GM12878 (cell line): Measurements from ENCODE around the gene JCHAIN. TPM values are rescaled to one million over a fixed set of nuclear protein-coding genes. Genes with fewer than 3 reads are reported as not detected.

Experiments used
- ATAC-seq: fragments of 200-7000 bp; cut with Tn5 transposase; 3 replicates; pipeline ENCODE4 v1.9.1; 2020; ENCODE audit warnings: mild to moderate bottlenecking, moderate library complexity
- BruUV-seq: library from RNA; stranded (reverse); fragments of 400-500 nt; replicated peaks from 2 replicates; lab custom pipeline; 2021; lab: Mats Ljungman, UMichigan
- CTCF ChIA-PET: fragments of 300-600 bp; sonication (Branson Sonifier 250); formaldehyde crosslinking; extraction: SDS; loops from one replicate; lab custom pipeline; 2021; ENCODE audit warnings: inconsistent platforms; lab: Yijun Ruan, JAX
- POLR2A ChIA-PET: fragments of 350-600 bp; formaldehyde crosslinking; extraction: SDS; loops from one replicate; lab custom pipeline; 2021; ENCODE audit warnings: inconsistent platforms; lab: Charles Lee
- RAD21 ChIA-PET: fragments of 300-600 bp; sonication (Branson Sonifier 250); formaldehyde crosslinking; loops from one replicate; lab custom pipeline; 2023; ENCODE audit warnings: antibody characterized with exemption; ENCODE audit not compliant: unreplicated experiment; lab: Charles Lee
- SMC1A ChIA-PET: fragments of 300-600 bp; sonication (Branson Sonifier 250); formaldehyde crosslinking; loops from one replicate; lab custom pipeline; 2023; ENCODE audit not compliant: unreplicated experiment, uncharacterized antibody; lab: Charles Lee
- DNase-seq: peaks from one replicate; pipeline ENCODE4 v3.0.0-alpha.2; 2011; ENCODE audit warnings: low read depth, low spot score
- FAIRE-seq: peaks from 3 replicates; lab custom pipeline; 2011; peaks lifted over from hg19 to GRCh38; lab: Jason Lieb, UNC
- H2AFZ ChIP-seq: 2 replicates; pipeline ENCODE4 v1.6.0; 2011; ENCODE audit warnings: low read depth, low read length, control low read depth; ENCODE audit not compliant: control insufficient read depth
- H3K27ac ChIP-seq: 2 replicates; pipeline ENCODE4 v1.5.1; 2011; ENCODE audit warnings: control low read depth; ENCODE audit not compliant: control insufficient read depth, insufficient read depth
- H3K27me3 ChIP-seq, 2 experiments: replicated peaks in 1 of 2; 2 replicates each; pipeline versions ENCODE4 v1.6.0 to v1.6.1; 2011; ENCODE audit warnings: low read length in 1 of 2; ENCODE audit not compliant: control insufficient read depth in 2 of 2, insufficient read depth in 2 of 2
- H3K36me3 ChIP-seq, 2 experiments: 2 replicates each; pipeline ENCODE4 v1.5.1; 2011; ENCODE audit warnings: low read length in 1 of 2; ENCODE audit not compliant: control insufficient read depth in 2 of 2, insufficient read depth in 2 of 2
- H3K4me1 ChIP-seq: 2 replicates; pipeline ENCODE4 v1.6.1; 2011; ENCODE audit warnings: mild to moderate bottlenecking, low read length, moderate library complexity, mixed read lengths; ENCODE audit not compliant: control insufficient read depth, insufficient read depth
- H3K4me2 ChIP-seq: 2 replicates; pipeline ENCODE4 v1.6.0; 2011; ENCODE audit warnings: control low read depth; ENCODE audit not compliant: control insufficient read depth, insufficient read depth
- H3K4me3 ChIP-seq: fragments of 200-600 bp; sonication (generic); 2 replicates; pipeline ENCODE4 v1.5.1; 2016
- H3K79me2 ChIP-seq: 2 replicates; pipeline ENCODE4 v1.6.0; 2011; ENCODE audit warnings: low read length; ENCODE audit not compliant: control insufficient read depth, insufficient read depth
- H3K9ac ChIP-seq: 2 replicates; pipeline ENCODE4 v1.8.0; 2011; ENCODE audit warnings: low read length, control low read depth, mixed read lengths; ENCODE audit not compliant: control insufficient read depth, insufficient read depth
- H3K9me3 ChIP-seq: replicated peaks from 3 replicates; pipeline ENCODE4 v1.5.1; 2011; ENCODE audit warnings: mild to moderate bottlenecking, low read length; ENCODE audit not compliant: control insufficient read depth, insufficient read depth
- H4K20me1 ChIP-seq: 2 replicates; pipeline ENCODE4 v1.6.0; 2011; ENCODE audit not compliant: control insufficient read depth, insufficient read depth
- BHLHE40 ChIP-seq, 2 experiments: fragments of 450-650 bp in 1 of 2; IDR thresholded peaks; 2 replicates each; pipeline ENCODE4 v1.6.1; 2011 to 2017; ENCODE audit warnings: low read depth in 2 of 2, borderline replicate concordance in 1 of 2, improper control_type of control experiment in 1 of 2, low read length in 1 of 2, mild to moderate bottlenecking in 1 of 2
- GATAD2B ChIP-seq: fragments of 450-650 bp; conservative IDR thresholded peaks from 2 replicates; pipeline ENCODE4 v1.6.1; 2017; ENCODE audit warnings: low read depth, mild to moderate bottlenecking, moderate library complexity
- IKZF1 ChIP-seq: fragments of 450-650 bp; conservative IDR thresholded peaks from 2 replicates; pipeline ENCODE4 v1.6.1; 2017; ENCODE audit warnings: antibody characterized with exemption, mild to moderate bottlenecking
- LARP7 ChIP-seq: fragments of 450-650 bp; IDR thresholded peaks from 2 replicates; pipeline ENCODE4 v1.6.1; 2017; ENCODE audit warnings: mild to moderate bottlenecking
- WGBS: methylation state at CpG from one replicate; pipeline ENCODE4 v1.1.6; 2016; ENCODE audit warnings: low lambda C conversion rate; ENCODE audit not compliant: insufficient replicate concordance, insufficient coverage; ENCODE audit errors: missing lambda C conversion rate; 5-methylcytosine and 5-hydroxymethylcytosine counted together
- in situ Hi-C: fragments of 300-500 bp; cut with MboI; formaldehyde crosslinking; loops from 9 replicates; pipeline ENCODE4 v1.14.3; 2018; ENCODE audit warnings: mixed read lengths
- intact Hi-C: fragments of 100-400 bp; cut with micrococcal nuclease; formaldehyde crosslinking; loops from one replicate; pipeline ENCODE4 v1.14.2; 2022; ENCODE audit not compliant: unreplicated experiment
- polyA plus RNA-seq, 11 experiments: library from polyadenylated mRNA; depleted of rRNA in 4 of 11; unstranded in 6 of 11; stranded (reverse) in 5 of 11; fragments of >200 nt; fragmentation: Nextera tagmentation in 4 of 11; fragmentation: Illumina TruSeq in 1 of 11; extraction: Ambion mirVana in 4 of 11; extraction: Trizol in 1 of 11; gene quantifications; 1 replicate in 1 of 11; 2 replicates in 10 of 11; pipeline versions ENCODE4 v1.2.1 to v1.2.3, GENCODE V29; 2011 to 2016; ENCODE audit warnings: inconsistent platforms in 2 of 11, missing spikeins in 2 of 11, low read depth in 1 of 11
- total RNA-seq, 4 experiments: library from RNA; depleted of rRNA in 3 of 4; stranded (reverse); fragments of >200 nt in 3 of 4; fragmentation: Illumina TruSeq in 1 of 4; extraction: Trizol in 1 of 4; gene quantifications; 2 replicates each; pipeline versions ENCODE4 v1.2.1 to v1.2.3, GENCODE V29; 2013 to 2021
- TF ChIP-seq, protein P1 (sequence below): fragments of 450-650 bp; IDR thresholded peaks from 2 replicates; pipeline ENCODE4 v1.6.1; 2017; ENCODE audit warnings: low read depth, mild to moderate bottlenecking, moderate library complexity
- TF ChIP-seq, protein P2 (sequence below), 3 experiments: IDR thresholded peaks in 2 of 3; conservative IDR thresholded peaks in 1 of 3; 2 replicates each; pipeline ENCODE4 v1.5.1; 2011; ENCODE audit warnings: low read depth in 3 of 3, low read length in 3 of 3, mild to moderate bottlenecking in 3 of 3, control low read depth in 2 of 3, moderate library complexity in 2 of 3, inconsistent platforms in 1 of 3, mixed read lengths in 1 of 3; ENCODE audit not compliant: control insufficient read depth in 2 of 3, insufficient read depth in 1 of 3; ENCODE audit errors: extremely low read depth in 1 of 3
- TF ChIP-seq, protein P3 (sequence below): fragments of 450-650 bp; conservative IDR thresholded peaks from 2 replicates; pipeline ENCODE4 v1.6.1; 2017; ENCODE audit warnings: mild to moderate bottlenecking, moderate library complexity

Gene JCHAIN
- total and polyA plus RNA-seq, 10 of the 15 experiments (the other 5 are each of a cell fraction or from before 2014, with no cell fraction given): 188 to 1,045 (median 486) TPM

DNA sequence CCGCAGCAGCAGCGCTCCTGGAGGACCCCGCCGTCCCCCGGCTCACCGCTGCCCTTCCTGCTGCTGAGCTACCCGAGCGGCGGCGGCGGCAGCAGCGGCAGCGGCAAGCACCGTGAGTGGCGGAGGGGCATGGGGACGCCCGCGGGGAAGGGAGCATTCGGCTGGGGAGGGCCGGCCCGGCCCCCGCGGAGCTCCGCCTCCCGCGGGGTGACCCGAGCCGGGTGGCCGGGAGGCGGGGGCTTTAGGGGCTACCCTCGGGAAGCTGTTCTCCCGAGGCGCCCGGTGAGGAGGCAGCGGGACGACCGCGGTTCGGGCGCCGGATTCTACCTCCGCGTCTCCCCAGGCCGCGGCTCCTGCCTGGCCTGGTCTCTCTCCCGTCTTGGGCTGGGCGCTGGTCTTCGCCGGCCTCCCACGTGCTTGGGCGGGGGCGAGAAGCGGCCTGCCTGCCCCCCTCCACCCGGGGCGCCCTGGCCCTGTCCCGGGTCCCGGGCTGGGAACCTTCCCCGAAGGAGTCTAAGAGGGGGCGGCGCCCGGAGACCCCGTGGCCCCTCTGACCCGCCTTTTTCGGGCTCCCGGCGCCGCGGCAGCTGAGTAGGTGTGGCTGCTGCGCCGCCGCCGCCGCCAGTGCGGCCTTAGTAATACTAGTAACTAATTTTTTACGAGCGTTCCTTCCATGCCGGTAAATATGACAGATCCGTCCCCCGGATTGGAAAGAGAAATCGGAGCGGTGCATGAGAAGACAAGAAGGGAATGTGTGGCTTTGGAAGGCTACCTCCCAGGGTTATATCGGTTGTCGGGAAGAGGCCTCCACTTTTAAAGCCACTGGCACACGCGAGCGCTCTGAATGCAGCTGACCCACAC, 39.1 kb upstream of the JCHAIN start (continued):
- TF ChIP-seq, protein P1, sequence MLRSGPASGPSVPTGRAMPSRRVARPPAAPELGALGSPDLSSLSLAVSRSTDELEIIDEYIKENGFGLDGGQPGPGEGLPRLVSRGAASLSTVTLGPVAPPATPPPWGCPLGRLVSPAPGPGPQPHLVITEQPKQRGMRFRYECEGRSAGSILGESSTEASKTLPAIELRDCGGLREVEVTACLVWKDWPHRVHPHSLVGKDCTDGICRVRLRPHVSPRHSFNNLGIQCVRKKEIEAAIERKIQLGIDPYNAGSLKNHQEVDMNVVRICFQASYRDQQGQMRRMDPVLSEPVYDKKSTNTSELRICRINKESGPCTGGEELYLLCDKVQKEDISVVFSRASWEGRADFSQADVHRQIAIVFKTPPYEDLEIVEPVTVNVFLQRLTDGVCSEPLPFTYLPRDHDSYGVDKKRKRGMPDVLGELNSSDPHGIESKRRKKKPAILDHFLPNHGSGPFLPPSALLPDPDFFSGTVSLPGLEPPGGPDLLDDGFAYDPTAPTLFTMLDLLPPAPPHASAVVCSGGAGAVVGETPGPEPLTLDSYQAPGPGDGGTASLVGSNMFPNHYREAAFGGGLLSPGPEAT: peak; percentile 47; the same call in 1 of the 2 replicates
- TF ChIP-seq, protein P2, sequence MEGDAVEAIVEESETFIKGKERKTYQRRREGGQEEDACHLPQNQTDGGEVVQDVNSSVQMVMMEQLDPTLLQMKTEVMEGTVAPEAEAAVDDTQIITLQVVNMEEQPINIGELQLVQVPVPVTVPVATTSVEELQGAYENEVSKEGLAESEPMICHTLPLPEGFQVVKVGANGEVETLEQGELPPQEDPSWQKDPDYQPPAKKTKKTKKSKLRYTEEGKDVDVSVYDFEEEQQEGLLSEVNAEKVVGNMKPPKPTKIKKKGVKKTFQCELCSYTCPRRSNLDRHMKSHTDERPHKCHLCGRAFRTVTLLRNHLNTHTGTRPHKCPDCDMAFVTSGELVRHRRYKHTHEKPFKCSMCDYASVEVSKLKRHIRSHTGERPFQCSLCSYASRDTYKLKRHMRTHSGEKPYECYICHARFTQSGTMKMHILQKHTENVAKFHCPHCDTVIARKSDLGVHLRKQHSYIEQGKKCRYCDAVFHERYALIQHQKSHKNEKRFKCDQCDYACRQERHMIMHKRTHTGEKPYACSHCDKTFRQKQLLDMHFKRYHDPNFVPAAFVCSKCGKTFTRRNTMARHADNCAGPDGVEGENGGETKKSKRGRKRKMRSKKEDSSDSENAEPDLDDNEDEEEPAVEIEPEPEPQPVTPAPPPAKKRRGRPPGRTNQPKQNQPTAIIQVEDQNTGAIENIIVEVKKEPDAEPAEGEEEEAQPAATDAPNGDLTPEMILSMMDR (IDR thresholded peaks at IDR 0.05 in 2 of 3, conservative IDR thresholded peaks at IDR 0.05 in 1 of 3; ENCODE audit: control insufficient read depth in 2 of 3, extremely low read depth in 1 of 3, insufficient read depth in 1 of 3, low read depth in 3 of 3, low read length in 3 of 3): no peak

DNA sequence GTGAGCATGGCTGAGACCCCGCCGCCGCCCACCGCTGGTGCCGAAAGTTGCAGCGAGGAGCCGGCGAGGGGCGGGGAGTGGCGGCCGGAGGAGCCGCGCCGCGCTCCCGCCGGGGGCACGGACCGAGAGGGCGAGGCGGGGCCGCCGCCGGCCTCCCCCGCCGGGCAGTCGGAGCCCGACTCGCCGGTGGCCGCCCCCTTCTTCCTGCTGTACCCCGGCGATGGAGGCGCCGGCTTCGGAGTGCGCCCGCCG, 38.5 kb upstream of the JCHAIN start:
- Histone ChIP-seq H3K9me3 (no peaks in the 10 kb centered on the region), H3K36me3 (no peaks in the 10 kb centered on the region), H3K9ac (peak overlapping the region; percentile 70; the same call in 1 of the 2 replicates), H3K27ac (peak overlapping the region; percentile 50), H3K4me1 (no peaks in the 10 kb centered on the region; the same call in 1 of the 2 replicates), H3K27me3 (no peaks in the 10 kb centered on the region), H3K4me3 (peak overlapping the region; percentile 92), H3K4me2 (peak overlapping the region; percentile 91), H4K20me1 (no peaks in the 10 kb centered on the region), H3K79me2 (peaks cover 2% of the 10 kb centered on the region; the same call in 1 of the 2 replicates), H2AFZ (peak overlapping the region; percentile 82)
- TF ChIP-seq LARP7 (peak; percentile 82), IKZF1 (peak; percentile 85), GATAD2B (peak; percentile 78; the same call in 1 of the 2 replicates), BHLHE40 (IDR thresholded peaks at IDR 0.05; ENCODE audit: borderline replicate concordance in 1 of 2, low read depth in 2 of 2, low read length in 1 of 2) (no peak; a peak in 1 of 4 replicates)
- TF ChIP-seq, protein P3, sequence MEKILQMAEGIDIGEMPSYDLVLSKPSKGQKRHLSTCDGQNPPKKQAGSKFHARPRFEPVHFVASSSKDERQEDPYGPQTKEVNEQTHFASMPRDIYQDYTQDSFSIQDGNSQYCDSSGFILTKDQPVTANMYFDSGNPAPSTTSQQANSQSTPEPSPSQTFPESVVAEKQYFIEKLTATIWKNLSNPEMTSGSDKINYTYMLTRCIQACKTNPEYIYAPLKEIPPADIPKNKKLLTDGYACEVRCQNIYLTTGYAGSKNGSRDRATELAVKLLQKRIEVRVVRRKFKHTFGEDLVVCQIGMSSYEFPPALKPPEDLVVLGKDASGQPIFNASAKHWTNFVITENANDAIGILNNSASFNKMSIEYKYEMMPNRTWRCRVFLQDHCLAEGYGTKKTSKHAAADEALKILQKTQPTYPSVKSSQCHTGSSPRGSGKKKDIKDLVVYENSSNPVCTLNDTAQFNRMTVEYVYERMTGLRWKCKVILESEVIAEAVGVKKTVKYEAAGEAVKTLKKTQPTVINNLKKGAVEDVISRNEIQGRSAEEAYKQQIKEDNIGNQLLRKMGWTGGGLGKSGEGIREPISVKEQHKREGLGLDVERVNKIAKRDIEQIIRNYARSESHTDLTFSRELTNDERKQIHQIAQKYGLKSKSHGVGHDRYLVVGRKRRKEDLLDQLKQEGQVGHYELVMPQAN: 0 out of 2 replicates have a peak, but pooled peaks have one; percentile 32
- no peak for FAIRE-seq
- ChIA-PET CTCF (interaction anchor here (0.9 to 7.5 kb wide), 13 partner anchors 10 to 289 kb away, joined by 3 to 77 read pairs (median 6); partner anchors contain the start of genes DCK and UTP3), RAD21 (interaction anchor here (1.1 to 7.1 kb wide), 12 partner anchors 10 to 302 kb away, joined by 3 to 82 read pairs (median 8); partner anchors contain the start of genes DCK and UTP3), SMC1A (interaction anchor here (1.4 to 5.8 kb wide), 7 partner anchors 15 to 292 kb away, joined by 3 to 77 read pairs (median 8); partner anchors contain the start of genes DCK, GRSF1 and UTP3), POLR2A (interaction anchor here (1.0 to 7.8 kb wide), 6 partner anchors 8 to 125 kb away, joined by 3 to 52 read pairs (median 6); partner anchors contain the start of gene UTP3)
- ATAC-seq: peak; percentile 59
- no TSS peak for BruUV-seq
- in situ Hi-C loops (no loop called here), intact Hi-C loops (loop anchor here (2.0 to 5.0 kb wide), 2 partner anchors 16 to 132 kb away; partner anchors contain the start of genes GRSF1 and UTP3)
- WGBS: 2% methylated on average over 29 of the region's 39 CpGs
- no peak for DNase-seq
